WTC11 (cell line): ENCODE measurements around the gene RIN3.

ENCODE experiments used
- KAT7 ChIP-seq: sonication (generic); formaldehyde crosslinking; IDR thresholded peaks from 2 replicates; pipeline ENCODE4 v1.8.1; 2023; ENCODE audit warnings: missing genetic modification reagents, mild to moderate bottlenecking, borderline replicate concordance
- SP1 ChIP-seq: sonication (generic); formaldehyde crosslinking; conservative IDR thresholded peaks from 2 replicates; pipeline ENCODE4 v1.8.1; 2022; ENCODE audit warnings: missing genetic modification reagents
- ZNF219 ChIP-seq: sonication (generic); formaldehyde crosslinking; IDR thresholded peaks from 2 replicates; pipeline ENCODE4 v1.8.0; 2023; ENCODE audit warnings: missing genetic modification reagents, mild to moderate bottlenecking, borderline replicate concordance
- TF ChIP-seq, protein P1 (sequence below): sonication (generic); formaldehyde crosslinking; IDR thresholded peaks from 2 replicates; pipeline ENCODE4 v1.8.1; 2023; ENCODE audit warnings: mild to moderate bottlenecking, missing genetic modification reagents, moderate library complexity
- TF ChIP-seq, protein P2 (sequence below): sonication (generic); formaldehyde crosslinking; IDR thresholded peaks from 2 replicates; pipeline ENCODE4 v1.8.0; 2022; ENCODE audit warnings: missing genetic modification reagents

DNA sequence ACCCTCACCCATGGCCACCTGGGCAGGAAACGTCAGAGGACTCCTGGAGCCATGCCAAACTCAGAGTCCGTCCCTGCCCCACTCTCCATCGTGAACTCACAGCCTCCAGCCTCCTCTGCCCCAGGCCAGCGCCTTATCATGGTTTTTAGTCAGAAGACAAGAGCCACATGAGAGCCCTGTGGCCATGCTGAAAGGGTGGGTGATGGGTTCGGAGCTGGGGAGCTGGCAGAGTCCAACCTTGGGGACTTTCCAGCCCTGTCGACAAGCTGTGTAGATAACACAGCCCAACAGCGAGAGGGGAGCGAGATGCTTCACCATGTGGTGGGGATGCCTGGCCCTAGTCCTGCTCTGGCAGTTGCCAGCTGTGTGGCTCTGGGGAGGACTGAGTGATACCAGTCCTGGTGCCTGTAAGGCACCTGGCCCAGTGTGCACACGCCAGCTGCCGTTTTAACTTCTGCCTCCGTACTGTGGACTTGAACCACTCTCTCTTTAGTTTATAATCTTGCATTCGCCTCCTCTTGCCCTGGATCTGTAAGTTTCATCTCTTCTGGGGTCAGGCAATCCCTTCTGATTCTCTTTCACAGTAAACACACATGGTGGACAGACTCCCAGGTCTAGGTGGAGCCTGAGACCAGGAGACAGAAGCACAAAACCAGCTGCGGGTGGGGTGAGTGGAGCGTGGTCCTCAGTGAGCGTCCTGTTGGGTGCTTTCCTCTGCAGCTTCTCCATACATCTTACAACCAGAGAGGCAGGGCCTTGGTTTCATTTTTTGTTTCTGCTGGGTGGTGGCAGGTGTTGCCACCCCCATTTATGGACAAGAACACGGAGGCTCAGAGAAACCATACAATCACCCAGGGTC is 55.3 kb downstream of the RIN3 start:
- TF ChIP-seq ZNF219 (CRISPR knock-in tag) (no peak), SP1 (CRISPR knock-in tag) (no peak), KAT7 (CRISPR knock-in tag) (no peak)
- TF ChIP-seq, protein P1, sequence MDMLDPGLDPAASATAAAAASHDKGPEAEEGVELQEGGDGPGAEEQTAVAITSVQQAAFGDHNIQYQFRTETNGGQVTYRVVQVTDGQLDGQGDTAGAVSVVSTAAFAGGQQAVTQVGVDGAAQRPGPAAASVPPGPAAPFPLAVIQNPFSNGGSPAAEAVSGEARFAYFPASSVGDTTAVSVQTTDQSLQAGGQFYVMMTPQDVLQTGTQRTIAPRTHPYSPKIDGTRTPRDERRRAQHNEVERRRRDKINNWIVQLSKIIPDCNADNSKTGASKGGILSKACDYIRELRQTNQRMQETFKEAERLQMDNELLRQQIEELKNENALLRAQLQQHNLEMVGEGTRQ (CRISPR knock-in tag) = no peak
- TF ChIP-seq, protein P2, sequence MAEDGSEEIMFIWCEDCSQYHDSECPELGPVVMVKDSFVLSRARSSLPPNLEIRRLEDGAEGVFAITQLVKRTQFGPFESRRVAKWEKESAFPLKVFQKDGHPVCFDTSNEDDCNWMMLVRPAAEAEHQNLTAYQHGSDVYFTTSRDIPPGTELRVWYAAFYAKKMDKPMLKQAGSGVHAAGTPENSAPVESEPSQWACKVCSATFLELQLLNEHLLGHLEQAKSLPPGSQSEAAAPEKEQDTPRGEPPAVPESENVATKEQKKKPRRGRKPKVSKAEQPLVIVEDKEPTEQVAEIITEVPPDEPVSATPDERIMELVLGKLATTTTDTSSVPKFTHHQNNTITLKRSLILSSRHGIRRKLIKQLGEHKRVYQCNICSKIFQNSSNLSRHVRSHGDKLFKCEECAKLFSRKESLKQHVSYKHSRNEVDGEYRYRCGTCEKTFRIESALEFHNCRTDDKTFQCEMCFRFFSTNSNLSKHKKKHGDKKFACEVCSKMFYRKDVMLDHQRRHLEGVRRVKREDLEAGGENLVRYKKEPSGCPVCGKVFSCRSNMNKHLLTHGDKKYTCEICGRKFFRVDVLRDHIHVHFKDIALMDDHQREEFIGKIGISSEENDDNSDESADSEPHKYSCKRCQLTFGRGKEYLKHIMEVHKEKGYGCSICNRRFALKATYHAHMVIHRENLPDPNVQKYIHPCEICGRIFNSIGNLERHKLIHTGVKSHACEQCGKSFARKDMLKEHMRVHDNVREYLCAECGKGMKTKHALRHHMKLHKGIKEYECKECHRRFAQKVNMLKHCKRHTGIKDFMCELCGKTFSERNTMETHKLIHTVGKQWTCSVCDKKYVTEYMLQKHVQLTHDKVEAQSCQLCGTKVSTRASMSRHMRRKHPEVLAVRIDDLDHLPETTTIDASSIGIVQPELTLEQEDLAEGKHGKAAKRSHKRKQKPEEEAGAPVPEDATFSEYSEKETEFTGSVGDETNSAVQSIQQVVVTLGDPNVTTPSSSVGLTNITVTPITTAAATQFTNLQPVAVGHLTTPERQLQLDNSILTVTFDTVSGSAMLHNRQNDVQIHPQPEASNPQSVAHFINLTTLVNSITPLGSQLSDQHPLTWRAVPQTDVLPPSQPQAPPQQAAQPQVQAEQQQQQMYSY = no peak
